Inflammatory macrophage (primary cell): Measurements from ENCODE around the gene HPSE2.
"Not testable (repeated sequence)": the region's sequence is repeated elsewhere in the genome, so short reads cannot be mapped to it uniquely, and the experiment has no call there.

Source experiments
- DNase-seq, 2 donors: peaks; one replicate each; pipeline ENCODE4 v3.0.0-alpha.2; 2020 to 2022

The HPSE2 gene

DNA sequence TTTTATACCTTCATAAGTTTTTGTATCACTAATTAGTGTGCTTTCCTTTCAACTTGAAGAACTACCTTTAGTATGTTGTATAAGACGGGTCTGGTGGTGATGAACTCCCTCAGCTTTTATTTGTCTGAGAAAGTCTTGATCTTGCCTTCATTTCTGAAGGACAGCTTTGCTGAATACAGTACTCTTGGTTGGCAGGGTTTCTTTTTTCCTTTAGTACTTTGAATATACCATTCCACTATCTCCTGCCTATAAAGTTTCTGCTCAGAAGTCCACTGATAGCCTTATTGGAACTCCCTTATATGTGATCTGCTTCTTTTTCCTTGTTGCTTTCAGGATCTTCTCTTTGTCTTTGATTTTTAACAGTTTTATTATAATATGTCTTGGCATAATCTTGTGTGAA is 230.9 kb downstream of the HPSE2 start:
- DNase-seq = no peak

DNA sequence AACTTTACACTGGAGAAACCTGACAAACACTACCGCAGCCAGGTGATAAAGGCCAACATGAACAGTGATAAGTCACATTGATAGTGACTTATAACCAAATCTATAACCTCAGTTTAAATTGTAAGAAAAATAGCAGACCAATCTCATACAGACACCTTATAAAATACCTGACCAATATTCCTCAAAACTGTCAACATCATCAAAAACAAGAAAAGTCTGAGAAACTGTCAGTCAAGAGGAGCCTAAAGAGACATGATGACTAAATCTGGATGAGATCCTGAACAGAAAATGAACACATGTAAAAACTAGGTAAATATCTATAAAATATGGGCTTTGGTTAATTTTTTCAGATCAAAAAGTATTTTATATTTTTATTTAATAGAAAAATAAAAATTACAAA is 233.3 kb downstream of the HPSE2 start:
- no peak for DNase-seq

DNA sequence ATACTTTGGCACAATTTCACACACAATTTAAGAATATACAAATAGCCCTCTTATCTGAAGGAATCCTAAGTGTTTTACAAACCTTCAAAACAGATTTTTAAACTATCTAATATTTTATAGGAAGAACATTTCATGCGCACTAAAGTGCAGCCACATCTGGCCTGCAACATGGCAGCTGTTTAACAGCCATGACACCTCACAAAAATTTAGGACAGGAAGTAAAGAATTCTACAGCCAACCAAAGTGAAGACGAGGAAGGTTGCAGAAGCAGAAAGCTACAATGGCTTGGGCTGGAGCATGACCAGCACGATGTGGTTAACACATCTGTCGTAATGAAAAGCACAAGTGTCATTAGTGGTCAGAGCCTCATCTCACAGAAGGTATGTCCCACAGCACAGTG is 238.1 kb downstream of the HPSE2 start:
- no peak for DNase-seq

DNA sequence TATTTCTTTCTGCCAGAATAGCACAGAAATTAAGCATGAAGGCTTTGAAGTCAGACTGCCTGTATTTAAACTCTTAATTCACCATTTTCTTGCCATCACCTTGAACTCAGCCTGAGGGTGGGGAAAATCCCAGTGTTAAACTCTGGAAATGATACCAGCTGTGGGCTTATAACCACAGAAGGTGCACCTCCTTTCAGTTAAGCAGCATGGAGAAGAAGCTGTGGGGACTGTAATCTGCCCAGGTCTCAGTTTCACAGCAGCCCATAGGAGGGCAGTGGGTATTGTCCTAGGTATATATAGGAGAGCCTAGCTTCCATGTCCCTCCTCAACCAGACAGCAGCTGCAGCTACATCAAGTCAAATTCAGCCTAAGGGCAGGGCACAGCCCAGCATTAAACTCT is 241.6 kb downstream of the HPSE2 start:
- DNase-seq = no peak

DNA sequence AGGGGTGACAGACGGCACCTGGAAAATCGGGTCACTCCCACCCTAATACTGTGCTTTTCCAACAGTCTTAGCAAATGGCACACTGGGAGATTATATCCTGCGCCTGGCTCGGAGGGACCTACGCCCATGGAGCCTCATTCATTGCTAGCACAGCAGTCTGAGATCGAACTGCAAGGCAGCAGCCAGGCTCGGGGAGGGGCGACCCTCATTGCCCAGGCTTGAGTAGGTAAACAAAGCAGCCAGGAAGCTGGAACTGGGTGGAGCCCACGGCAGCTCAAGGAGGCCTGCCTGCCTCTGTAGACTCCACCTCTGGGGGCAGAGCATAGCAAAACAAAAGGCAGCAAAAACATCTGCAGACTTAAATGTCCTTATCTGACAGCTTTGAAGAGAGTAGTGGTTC is 251.9 kb downstream of the HPSE2 start:
- not testable (repeated sequence) for DNase-seq

DNA sequence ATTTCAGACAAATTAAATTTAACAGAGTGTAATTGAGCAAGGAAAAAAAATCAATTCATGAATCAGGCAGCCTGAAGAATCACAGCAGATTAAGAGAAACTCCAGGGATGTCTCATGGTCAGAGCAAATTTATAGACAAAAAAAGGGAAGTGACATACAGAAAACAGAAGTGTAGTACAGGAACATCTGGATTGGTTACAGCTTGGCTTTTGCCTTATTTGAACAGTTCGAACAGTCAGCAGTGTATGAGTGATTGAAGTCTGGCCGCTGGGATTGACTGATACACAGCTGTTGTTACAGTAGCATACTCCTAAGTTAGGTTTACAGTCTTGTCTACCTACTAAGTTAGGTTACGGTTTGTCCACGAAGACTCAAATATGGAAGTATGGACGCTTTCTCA is 255.3 kb downstream of the HPSE2 start:
- DNase-seq = peak; percentile 2 to 4

DNA sequence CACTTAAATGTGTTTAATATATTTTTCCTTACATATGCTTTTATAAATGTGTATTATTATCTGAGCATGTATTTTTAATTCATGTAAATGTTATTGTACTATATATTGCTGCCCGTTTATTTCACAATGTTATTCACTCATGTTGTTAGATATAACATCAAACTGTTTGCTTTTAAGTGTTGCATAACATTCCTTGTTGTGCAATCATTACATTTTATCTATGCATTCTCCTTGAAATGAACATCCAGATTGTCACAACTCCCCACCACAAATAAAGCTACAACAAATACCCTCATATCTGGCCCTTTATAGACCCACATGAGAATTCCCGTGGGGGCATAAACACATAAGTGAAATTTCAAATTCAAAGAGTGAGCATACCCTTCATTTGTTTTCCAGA is 264.2 kb downstream of the HPSE2 start:
- no peak for DNase-seq

DNA sequence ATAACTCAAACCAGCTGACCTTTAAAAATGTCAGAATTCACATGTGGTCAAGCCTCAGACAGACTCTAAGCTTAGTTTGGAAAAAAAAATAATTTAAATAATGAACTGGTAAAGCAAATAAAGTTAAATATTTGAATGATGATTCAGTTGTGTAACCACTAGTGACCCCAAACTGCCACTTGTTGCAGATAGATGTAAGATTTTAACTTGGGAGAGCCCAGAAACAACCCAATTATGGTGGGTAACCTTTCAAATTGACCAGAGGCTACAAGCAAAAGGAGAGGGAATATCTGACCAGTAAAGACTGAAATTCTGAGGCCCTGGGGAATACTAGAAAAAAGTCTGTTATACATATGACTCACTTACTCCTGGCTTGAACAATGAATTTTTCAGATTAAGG is 268.1 kb downstream of the HPSE2 start:
- DNase-seq = no peak

DNA sequence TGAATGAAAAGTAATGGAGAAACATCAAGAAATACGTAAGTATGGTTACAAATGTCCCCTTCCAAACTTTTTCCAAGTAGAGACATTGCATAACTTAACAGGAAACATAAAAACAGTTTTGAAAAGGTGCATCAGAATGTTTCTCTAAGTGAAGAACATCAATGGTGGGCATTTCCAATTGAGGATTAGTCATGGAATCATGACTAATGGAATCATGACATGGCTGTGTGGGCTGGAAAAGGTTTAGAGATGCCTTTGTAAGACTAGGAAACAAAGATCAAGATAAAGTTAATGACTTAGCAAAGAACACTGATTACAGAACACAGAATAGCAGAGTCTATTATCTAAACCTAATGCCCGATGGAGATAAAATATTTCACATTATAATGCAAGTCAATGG is 272.0 kb downstream of the HPSE2 start:
- DNase-seq = no peak

DNA sequence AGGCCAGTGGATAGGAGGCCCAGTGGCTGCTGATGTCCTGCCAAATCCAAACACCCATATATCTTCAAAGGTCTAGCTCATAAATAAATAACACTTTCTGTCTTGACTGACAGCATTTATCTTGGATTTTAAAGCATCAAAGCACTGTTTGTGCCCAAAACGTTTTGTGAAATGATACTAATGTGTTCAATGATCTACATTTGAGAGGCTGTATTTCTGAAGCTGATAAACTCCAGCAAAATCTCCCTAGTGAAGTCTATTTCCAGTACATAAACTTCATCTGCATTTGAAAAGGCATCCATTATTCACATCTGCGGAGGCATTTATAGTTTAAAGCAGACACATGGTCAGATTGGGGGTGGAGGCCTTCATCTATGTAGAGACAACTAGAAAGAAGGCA is 276.3 kb downstream of the HPSE2 start:
- no peak for DNase-seq

DNA sequence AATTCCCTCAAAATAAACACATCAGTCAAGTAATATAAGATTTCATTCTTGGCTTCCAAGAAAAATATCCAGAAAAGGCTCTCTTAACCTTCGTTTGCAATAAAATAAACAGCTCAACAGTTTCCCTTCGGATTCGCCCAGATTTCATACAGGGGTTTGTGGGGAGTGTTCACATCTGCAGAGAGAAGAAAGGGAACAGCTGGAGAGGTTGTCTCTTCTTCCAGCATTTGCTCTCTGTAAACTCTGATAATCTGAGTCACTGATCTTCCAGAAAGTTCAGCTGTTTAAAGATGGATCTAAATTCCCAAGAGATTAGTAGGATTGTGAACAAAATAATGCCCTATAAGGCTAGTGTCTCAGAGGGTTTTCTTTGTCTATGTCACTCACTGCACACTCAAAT is 277.9 kb downstream of the HPSE2 start:
- no peak for DNase-seq

DNA sequence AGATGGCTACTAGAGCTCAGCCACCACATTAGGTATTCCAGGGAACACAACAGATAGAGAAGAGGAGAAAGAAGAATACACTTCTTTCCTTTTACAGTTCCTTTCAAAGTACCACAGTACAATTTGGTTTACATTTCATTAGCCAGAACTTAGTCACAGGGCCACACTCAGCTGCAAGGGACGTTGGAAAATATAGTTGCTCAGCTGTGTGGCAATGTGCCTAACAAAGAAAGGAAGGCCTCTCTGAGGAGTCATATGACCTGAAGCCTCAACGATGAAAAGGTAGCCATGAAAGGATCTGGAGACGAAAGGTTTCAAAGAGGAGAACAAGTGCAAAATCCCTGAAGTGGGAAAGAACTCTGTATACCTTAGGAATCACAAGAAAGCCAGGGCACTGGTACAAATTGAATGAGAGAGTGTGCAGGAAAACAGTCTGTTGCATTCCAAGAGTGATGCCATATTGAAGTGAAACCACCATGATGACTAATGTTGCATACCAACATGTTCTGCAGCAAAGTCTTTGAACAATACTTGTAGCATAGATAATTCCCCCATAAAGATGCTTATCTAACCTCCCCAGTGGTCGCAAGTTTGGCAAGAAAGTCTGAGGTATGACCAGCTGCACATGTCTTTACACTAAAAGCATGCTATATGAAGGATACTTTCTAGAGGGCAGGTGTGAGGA is 278.9 kb downstream of the HPSE2 start:
- DNase-seq = no peak

DNA sequence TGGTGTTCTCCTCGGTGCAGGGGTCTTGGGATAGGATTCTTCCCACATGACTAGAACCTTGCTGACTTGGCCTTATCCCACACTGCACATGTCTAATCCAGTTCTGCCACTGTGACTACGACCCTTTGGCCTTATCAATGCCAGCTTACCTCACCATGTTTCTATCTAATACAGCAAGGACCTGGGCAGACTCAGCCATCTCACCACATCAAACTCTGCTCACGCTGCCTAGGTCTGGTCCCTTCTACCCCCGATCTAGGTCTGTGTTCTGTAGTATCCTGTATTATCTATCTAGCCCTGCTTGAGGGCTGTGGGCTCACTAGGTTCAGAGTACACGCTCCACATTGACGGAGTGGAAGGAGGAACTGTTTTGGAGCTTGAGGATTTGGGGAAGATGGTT is 282.4 kb downstream of the HPSE2 start:
- no peak for DNase-seq

DNA sequence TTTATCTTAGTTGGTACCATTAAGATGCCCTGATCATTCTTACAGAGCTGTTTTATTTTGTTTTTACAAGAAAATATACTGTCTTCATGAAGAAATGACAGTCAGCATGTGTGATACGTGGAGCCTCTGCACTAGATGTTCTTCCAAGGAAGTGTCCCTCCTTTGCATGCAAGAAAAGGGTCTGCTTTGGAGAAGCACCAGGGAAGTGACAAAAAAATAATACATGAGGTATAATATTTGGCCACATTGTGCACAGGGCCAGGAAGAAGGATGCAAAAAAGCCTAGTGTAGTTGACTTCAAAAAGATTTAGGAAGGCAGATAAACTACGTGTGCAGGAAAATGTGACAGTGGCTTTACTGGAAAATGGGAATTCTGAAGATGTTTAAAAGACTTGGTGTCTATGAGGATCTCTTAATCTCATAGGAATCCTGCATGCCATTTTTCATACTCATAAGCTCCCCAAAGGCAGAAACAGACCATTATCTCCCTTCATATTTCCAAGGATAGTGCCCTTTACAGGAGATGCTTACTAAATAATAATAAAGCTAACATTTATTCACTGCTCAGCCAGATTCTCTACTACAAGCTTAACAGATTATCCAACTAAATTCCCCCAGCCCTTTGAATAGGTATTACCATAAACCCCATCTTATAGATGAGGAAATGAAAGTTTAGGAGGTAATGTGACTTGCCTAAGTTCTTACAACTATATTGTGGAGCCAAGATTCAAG is 284.2 kb downstream of the HPSE2 start:
- no peak for DNase-seq

DNA sequence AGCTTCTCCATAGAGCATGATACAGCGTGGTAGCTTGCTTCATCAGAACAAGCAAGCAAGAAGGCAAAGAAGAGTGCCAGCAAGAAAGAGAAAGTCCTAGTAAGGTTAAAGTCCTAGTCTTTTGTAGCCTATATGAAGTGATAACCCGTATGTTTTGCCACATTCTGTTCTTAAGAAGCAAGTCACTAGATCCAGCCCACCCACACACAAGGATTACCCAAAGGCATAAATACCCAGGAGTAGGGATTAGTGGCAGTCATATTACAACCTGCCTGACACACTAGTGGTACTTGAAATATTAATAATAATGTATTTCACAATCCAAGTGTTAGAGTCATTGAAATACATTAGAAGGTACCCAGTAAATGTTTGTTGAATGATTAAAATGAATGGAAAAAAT is 285.5 kb downstream of the HPSE2 start:
- DNase-seq = no peak

DNA sequence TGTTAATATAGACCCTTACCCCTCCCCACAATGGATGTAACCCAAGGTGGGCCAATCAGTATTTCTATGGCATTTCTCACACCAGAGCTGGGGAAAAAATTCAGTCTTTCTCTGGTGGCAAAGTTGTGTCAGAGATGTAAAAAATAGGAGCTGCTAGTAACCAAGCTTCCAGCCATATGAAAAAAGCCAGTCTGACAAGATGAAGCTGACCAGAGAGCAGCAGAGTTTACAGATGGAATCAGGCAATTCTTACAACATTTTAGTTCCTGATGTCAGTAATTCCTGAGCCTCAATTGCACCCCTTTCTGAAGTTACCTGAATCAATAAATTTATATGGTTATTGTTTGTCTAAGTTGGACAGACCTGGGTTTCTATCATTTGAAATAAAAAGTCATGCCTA is 286.3 kb downstream of the HPSE2 start:
- DNase-seq = no peak

DNA sequence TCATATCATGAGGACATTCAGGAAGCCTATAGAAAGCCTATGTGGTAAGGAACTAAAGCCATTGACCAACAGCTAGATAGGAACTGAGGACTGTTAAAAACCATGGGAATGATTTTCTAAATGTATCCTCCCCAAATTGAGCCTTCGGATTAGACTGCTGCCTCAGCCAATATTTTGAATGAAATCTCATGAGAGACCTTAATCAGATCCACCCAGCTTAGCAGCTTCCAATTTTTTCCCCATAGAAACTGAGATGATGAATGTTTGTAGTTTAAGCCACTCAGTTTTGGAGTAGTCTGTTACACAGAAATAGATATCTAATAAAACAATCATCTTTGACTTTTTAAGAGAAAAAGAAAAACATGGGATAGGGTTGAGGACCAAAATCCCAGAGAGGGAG is 292.0 kb downstream of the HPSE2 start:
- no peak for DNase-seq

DNA sequence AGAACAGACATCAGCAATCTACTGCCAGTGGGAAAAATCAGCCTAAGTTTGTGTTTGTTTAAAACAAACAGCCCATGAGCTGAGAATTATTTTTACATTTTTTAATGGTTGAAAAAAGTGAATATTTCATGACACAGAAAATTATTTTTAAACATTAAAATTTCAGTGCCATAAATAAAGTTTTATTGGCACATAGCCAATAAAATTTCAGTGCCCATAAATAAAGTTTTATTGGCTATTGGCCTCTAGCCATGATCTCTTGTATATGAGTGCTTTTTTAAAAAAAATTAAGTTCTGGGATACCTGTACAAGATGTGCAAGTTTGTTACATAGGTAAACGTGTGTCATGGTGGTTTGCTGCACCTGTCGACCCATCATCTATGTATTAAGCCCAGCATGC is 305.9 kb downstream of the HPSE2 start:
- no peak for DNase-seq

DNA sequence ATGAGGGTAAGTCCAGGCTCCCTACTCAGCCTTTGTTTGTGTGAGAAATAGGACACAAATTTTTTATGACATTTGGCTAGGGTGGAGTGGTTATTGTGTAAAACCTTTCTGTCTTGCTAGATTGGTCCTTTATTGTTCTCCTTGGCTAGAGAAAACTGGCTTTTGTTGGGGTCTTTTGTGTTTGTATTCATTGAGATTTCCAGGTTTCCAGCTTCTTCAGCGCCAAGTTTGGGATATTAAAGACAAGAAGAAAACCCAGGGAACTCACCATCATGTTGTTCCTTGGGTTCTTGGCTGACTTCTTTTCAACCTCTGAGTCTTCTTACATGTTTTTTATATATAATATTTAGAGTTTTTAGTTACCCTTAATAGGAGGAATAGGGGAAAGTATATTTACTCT is 310.0 kb downstream of the HPSE2 start:
- DNase-seq = no peak

DNA sequence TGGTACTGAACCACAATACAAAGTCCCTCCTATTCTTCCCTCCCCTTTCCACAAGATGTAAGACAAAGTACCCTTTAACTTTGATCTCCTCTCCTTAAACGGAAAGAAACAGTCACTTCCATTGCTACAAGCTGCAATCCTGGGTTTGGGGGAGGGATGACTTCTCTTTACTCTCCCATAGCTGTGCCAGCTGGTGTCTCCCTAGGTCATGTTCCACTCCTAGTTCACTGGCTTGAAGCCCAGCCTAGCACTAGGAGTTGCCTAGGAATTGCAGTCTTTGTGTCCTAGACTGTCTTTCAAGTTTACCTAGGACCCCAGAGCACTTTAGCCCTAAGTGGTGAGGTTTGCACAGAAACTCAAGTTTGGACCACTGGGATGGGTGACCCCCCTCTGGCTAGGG is 311.1 kb downstream of the HPSE2 start:
- no peak for DNase-seq

DNA sequence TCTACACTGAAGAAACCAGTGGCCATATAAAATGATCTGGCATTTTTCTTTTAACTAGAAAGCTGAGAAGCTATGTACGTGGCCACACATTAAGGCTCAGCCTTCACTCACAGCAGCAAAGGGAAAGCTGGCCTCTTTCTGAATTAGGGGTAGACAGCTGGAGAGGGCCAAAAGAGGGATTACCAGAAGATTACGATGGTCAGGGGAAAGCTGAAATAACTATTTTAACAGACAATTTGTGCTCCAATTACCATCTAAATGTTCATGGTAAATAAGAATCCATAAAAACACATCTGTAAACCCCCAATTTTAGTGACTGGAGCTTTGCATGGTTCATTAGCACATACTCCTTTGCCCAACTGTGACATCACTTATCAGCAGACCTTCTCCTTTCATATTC is 314.3 kb downstream of the HPSE2 start:
- DNase-seq = no peak

DNA sequence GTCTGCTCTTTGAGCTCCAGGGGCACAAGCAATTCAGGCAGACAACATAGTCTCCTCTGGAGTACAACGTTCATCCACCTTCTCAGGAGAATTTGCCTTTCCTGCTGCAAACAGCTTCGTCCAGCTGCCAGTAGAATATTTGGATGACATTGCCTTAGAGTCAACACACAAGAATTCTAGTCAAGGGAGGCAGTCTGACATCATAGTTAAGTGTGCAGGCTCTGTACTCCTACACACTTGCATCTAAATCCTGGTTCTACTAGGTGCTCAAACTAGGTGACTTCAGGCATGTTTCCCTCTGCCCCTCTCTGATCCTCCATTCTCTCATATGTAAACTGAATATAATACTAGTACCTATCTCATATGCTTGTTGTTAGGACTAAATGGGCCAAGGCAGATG is 314.8 kb downstream of the HPSE2 start:
- DNase-seq = no peak

DNA sequence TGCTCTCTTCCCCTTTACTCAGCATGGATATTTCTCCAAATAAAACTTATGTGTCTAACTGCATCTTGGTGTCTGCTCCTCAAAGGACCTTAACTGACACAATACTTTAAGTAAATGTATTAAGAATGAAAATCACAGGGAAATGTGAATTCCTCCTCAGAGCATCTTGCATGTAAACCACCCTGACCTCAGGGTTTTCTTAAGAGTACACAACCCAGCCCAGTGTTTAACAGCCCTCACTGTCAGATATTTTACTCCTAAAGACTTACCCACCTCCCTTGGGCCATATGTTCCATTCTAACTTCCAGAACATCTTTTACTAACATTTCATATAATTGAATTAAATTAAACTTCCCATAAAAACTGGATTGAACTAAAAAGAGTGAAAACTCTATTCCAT is 315.3 kb downstream of the HPSE2 start:
- no peak for DNase-seq

DNA sequence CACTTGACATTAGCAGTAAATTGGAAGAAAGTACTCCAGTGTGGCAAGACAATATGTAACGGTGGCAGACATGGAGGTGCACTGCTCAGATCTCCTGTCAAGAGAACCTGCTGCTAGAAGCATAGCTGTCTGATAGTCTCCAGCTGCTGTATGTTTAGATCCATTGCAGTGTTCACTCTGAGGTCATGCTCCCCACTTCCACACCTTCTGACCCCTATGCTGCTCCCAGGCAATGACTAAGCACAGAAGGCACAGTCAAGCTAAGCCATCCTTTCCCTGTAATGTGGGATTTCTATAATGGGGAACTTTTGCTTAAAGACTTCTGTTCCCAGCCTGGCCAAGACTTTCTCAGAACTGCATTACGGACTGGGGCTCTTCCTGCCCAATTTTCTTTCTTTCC is 315.8 kb downstream of the HPSE2 start:
- no peak for DNase-seq

DNA sequence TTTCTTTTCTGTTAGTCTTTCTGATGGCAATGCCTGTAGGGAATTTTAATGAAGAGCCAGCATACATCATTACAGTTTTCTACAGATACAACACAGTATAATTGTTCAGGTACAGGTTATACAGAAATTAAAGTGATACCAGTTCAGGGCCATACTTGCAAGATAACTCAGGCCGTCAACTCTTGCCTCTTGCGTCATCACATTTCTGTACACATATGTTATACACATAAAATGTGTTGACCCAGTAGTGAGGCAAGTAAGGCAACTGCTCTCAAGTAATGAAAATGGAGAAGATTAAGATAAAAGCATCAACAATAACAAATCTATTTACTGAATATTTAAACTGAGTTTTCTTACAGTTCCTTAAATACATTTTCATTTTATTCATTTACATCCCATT is 317.8 kb downstream of the HPSE2 start:
- no peak for DNase-seq
